ENCODE measurements around the gene BCL2L2. TPM values are rescaled to one million over a fixed set of nuclear protein-coding genes. Genes with fewer than 3 reads are reported as not detected.

The BCL2L2 gene
- total RNA-seq, 1 experiment from 2014 or later = 17.1 TPM

DNA sequence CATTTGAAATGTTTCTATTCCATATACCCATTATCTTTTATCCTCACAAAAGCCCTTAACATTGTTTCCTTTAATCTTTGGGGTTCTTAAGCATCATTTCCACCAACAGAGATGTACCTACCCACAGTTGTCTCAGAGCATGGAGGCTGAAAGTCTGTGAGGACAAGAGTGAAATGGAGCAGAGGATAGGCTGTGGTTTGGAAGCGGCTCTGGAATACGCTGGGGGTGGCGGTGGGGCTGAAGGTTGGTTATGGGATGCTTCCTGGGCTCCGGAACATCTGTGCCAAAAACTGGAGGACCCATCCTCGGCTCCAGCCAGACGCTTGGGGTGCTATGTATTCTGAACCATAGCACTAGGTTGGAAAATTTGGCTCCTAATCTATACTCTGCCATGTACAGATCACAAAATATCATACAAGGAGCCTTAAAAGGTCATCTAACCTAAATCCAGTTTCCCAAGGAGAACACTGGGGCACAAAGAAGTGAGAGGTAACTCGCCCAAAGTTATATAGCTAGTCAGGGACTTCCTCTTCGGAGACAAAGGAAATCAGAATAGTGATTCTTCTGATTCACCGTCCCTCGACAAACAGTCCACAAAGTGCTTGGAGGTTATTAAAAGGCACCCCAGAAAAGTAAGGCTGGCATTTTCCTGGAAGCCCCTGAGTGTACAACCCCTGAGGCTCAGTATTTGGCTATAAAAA is 6.5 kb upstream of the BCL2L2 start:
- DNase-seq (ENCODE audit: low read depth) = no peak

DNA sequence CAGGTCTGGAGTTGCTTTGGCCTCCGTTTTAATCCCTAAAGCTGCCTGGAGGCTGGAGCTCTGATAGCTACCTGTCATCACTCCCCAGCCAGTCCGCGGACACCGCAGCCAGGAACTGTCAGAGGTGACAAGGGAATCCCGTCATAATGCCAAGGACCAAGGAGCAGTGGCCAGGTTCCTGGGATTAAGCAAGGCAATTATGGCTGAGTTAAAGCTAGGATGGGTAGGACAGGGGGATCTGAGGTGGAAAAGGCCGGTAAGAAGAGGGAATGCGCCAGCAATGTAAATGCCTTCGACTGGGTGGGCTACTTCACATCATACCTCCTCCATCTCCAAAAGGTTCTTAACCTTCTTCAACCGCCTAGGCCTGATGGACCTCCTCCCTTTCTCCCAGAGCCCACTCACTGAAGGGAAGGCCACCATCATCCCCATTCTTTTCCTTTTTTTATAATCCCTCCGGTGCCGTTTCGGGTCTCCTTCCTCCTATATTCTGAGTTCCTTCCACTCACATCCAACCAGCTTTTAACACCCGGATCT is 5.9 kb upstream of the BCL2L2 start:
- peak; percentile 54 for DNase-seq (ENCODE audit: low read depth)

DNA sequence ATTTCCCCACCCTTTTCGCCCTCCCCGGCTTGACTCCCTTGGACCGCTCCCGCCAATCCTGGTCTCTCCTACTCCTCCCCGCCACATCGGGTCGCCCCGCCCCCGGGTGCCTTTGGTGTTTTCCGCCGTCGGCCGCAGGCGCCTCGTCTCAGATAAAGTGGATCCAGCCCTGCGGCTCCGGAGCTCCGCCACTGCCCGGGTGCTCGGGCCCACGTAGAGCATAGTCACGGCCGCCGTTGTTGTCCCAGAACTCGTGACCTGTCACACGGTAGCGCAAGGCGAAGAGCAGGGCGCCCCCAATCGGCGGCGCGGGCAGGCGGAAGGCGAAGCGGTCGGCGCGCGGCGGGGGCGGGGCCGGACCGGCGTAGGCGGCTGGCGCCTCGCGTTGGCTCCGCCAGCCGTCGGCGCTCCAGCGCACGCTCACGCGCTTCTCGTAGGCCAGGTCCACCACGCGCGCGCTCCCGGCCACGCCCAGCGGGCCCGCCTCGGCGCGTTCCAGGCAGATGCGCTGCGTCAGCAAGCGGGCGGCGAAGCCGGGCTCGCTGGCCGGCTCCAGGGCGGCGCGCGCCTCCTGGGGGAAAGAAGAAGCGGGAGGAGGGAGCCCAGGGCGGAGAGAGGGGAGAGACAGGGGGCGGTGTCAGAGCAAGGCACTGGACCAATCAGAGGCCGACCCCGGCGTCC is 5.2 kb upstream of the BCL2L2 start:
- peak; percentile 97 for DNase-seq (ENCODE audit: low read depth)

DNA sequence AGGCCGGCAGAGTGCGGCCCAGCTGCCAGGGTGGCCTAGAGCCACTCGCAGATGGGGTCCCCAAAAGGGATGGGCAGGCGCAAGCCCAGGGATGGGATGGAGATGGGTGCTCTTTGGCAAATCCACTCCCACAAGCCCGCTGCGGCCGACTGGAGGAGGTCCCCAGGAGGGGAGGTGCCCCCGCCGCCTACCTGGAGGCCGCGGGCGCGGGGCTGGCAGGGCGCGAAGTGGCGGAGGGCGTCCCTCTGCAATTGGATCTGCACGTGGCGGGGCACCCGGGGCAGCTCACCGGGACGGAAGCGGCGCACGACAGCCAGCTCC is 4.7 kb upstream of the BCL2L2 start:
- DNase-seq (ENCODE audit: low read depth) = no peak

DNA sequence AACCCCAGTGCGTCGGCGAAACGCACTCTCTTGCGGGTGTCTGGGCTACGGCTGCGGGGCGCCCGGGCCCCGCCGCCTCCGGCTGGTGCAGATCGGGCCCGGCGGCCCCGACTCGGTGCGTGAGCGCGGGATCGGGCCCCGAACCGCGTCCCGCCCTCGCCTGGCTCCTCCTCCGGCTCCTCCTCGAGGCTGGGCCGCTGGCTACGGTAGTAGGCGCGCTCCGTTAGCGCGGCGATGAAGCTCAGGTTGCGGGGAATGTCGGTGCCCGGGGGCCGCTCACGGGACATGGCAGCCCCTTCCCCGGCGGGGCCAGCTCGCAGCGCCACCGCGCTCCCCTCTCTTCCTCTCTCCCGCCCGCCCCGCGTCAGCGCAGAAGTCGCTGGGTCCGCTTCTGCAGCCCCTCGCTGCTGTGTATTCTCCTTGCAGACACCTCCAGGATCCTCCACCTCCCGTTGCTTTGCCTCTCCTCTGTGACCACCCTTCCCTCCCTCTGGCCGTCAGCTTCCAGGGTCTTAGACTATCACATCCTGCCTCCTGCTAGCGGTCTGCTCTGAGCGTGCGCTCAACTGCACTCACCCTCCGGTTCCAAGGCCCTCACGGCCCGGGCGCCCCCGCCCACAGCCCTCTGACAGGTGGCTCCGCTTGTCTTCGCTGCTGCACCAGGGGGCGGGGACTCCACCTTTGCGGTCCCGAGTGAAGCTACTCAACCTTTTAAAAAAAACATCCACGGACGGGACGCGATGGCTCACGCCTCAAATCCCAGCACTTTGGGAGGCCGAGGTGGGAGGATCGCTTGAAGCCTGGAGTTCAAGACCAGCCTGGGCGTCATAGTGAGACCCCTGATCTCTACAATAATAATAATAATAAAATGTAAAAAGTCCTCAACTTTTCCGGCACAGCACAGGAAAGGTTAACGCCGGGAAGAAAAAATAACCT is 4.1 kb upstream of the BCL2L2 start, which contains the start of gene PPP1R3E:
PPP1R3E (minus strand) TSS at position 570 of the 936 bp plus-strand sequence; CDS start at position 287, 283 bp downstream.
- DNase-seq (ENCODE audit: low read depth) = peak; percentile 55

DNA sequence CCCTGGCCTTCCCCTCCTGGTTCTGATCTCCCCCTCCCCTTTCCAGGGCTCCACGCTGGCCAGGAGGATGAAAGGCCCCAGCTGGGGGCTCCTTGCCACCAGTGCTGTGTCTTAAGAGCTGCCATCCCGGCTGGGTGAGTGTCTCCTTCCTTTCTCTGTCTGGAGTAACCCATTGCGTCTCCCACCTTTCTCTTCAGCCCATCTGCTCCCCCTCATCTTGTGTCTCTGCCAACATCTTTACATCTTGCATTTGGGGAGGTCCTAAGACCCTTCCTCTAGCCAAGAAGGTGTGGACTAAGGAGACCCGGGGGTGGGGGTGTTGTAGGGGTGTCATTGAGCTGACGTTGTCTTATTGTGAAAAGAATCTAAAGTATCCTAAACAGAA is 505 bp downstream of the BCL2L2 start:
- DNase-seq (ENCODE audit: low read depth) = no peak

DNA sequence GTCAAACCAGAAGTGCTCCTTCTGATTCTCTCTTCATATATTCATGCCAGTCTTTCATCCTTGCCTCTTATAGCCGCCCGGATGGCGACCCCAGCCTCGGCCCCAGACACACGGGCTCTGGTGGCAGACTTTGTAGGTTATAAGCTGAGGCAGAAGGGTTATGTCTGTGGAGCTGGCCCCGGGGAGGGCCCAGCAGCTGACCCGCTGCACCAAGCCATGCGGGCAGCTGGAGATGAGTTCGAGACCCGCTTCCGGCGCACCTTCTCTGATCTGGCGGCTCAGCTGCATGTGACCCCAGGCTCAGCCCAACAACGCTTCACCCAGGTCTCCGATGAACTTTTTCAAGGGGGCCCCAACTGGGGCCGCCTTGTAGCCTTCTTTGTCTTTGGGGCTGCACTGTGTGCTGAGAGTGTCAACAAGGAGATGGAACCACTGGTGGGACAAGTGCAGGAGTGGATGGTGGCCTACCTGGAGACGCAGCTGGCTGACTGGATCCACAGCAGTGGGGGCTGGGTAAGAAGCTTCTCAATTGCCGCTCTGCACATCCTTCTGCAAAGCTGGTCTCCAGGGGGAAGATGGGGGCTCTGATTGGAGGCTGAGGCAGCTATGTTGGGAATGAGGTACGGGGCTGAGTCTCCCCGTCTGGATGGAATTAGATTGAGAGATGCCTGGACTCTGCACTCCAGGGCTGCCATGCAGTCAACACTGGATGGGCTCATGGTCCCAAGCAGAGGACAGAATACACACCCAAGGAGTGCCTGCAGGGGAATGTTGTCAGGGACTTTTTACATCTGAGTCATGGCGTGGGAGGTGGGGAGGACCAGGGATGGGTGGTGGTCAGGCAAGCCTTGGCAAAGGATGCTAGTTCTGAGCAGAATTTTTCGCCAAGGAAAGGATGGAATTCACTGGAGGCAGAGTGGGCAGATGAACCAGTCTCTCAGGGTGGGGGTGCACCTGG is 1.3 kb downstream of the BCL2L2 start:
- peak; percentile 31 for DNase-seq (ENCODE audit: low read depth)

DNA sequence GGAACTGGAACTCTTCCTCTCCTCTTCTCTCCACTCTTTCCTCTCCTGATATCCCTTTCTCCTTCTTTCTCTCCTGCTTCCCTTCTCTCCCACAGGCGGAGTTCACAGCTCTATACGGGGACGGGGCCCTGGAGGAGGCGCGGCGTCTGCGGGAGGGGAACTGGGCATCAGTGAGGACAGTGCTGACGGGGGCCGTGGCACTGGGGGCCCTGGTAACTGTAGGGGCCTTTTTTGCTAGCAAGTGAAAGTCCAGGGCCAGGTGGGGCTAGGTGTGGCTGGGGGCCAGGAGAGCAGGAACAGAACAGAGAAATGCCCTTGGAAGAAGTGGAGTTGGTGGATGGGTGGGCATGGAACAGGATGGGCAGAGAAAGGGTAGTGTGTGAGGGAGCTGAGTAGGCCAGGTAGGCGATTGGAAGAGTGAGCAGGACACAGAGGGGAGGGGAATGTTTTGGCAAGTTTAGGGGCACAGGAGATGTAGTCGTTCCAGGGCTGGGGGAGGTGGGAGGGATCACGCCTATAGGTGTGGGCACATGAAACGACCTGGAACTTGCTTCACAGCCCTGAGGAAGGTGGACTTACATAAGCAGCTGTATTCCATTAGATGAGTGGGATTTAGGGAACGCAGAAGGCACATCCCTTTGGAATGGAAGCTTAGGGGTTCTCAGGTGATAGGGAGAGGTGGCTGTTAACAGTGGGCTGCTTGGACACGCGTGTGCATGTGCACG is 2.2 kb downstream of the BCL2L2 start:
- no peak for DNase-seq (ENCODE audit: low read depth)

DNA sequence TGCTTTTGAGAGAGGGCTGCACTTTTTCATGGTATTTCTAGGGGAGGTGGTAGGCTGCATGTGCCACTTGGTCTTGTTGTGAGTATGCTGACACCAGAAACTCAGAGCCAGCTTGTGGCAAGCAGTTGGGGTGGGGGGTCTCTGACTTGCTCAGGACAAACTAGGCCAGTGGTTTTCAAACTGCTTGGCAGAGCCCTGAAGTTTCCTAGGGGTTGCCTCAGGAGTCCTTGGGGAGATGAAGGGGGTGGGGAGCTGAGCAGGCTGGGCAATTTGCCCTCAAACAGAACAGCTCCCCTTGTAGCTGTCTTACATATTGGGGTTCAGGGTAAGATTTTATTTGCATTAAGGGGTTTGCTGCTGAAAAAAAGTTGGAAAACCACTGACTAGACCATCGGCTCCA is 3.9 kb downstream of the BCL2L2 start:
- no peak for DNase-seq (ENCODE audit: low read depth)

DNA sequence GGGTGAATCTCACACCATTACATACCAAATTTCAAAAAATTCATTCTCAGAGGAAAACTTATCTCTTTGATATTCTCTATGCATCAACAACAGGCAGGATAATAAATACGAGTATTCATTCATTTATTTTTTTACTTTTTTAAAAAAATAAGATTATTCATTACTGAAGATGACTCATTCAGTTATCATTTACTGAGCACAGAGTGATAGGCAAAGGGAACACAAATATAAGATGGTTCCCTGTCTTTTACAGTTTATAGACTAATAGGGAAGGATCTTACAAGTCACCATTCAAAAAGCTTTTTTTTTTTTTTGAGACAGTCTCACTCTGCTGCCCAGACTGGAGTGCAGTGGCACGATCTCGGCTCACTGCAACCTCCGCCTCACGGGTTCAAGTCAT is 9.7 kb downstream of the BCL2L2 start:
- no peak for DNase-seq (ENCODE audit: low read depth)

DNA sequence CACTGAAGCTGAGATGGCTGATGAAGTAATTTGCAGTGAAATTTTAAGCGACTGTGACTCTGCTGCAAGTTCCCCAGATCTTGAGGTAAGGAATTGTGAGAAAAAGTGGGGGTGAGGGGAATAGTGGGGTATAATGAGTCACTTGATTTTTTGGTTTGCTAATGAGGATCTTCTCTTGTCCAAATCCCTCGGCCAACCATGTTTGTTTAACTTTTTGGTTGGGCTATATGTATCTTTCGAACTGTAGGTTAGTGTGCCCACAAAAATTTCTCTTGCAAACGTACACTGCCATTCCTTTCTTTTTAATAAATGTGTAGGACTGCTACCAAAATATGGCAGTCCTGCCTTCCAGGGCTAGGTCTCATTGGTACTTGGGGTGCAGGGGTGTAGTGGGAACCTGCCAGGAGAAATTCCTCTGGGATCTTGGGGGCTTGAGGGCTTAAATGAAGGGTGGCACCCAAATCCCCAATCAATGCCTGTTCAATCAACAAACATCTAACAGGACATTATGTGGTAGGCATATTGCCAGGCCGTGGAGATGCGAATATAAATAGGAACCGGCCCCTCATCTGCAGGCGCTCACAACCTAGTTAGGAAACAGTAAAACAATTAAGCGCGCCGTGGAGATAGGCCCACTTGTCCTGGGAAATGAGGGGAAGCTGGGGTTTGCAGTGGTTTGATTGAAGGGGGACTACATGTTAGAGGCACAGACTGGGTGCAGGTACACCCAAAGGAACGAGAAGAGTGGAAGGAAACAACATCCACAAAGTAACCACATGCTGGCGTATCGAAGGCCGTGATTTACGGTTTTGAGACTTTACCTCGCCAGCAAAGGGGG is 13.3 kb downstream of the BCL2L2 start:
- no peak for DNase-seq (ENCODE audit: low read depth)

DNA sequence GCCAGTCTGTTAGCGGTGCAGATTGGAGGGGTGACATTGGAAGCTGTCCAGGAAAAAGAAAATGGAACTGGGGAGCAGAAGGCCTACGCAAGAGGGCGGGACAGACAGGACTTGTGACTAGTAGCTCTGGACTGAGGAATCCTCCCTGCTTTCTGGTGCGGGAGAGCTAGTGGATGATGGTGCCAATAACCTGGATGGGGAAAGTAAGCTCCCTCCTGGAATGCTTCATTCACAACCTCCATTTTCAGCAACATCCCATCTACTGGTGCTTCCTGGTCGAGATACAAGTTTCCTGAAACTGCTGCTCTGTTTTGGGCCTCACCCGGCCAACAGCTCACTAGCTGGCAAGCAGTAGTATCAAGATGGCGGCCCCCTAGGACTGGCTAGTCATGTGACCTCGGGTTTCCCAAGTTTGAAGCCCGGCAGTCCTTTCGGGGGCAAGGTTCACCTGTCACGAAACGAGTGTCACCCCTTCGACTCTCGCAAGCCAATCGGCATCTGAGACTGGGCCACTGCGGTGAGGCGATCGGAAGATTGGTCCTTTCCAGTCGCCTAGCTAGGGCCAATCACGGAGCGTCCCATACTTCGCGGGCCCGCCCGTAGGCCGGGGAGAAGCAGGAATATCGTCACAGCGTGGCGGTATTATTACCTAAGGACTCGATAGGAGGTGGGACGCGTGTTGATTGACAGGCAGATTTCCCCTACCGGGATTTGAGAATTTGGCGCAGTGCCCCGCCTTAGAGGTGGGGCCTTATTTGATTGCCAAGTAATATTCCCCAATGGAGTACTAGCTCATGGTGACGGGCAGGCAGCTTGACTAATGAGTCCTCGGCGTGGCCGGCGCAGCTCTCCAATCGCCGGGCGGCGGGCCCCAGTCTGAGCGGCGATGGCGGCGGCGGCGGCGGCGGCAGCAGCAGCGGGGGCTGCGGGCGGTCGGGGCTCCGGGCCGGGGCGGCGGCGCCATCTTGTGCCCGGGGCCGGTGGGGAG is 14.2 kb downstream of the BCL2L2 start, which contains the start of gene PABPN1:
PABPN1 (plus strand) TSS at position 874 of the 988 bp plus-strand sequence; CDS start at position 887, 13 bp downstream.
- peak; percentile 100 for DNase-seq (ENCODE audit: low read depth)

DNA sequence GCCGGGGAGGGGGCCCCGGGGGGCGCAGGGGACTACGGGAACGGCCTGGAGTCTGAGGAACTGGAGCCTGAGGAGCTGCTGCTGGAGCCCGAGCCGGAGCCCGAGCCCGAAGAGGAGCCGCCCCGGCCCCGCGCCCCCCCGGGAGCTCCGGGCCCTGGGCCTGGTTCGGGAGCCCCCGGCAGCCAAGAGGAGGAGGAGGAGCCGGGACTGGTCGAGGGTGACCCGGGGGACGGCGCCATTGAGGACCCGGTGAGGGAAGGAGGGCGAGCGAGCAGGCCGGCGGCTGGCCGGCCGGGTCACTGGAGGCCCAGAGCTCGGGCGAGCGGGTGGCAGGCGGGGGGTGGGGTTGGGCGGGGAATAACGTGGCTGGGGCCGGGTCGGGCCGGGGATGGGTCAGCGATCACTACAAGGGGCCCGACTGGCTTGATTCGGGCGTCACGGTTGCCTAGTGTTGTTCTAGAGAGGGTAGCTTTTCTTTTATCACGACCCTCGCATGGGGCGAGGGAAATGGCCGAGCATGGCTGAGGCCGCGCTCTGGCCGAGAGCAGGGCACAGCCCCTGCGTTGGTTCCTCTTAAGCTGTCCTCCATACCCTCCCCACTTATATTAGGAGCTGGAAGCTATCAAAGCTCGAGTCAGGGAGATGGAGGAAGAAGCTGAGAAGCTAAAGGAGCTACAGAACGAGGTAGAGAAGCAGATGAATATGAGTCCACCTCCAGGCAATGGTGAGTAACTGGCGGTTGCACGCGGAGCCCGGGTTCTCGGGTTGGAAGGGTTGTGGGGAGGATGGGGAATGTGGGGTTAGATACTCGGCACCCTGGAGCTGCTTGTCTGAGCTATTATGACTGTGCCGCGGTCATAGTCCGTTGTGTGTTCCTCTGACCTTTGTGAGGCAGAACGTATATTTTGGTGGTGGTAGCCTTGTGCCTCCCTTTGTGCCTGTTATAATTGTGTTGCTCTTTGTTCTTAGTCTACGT is 15.2 kb downstream of the BCL2L2 start:
- peak; percentile 70 for DNase-seq (ENCODE audit: low read depth)

DNA sequence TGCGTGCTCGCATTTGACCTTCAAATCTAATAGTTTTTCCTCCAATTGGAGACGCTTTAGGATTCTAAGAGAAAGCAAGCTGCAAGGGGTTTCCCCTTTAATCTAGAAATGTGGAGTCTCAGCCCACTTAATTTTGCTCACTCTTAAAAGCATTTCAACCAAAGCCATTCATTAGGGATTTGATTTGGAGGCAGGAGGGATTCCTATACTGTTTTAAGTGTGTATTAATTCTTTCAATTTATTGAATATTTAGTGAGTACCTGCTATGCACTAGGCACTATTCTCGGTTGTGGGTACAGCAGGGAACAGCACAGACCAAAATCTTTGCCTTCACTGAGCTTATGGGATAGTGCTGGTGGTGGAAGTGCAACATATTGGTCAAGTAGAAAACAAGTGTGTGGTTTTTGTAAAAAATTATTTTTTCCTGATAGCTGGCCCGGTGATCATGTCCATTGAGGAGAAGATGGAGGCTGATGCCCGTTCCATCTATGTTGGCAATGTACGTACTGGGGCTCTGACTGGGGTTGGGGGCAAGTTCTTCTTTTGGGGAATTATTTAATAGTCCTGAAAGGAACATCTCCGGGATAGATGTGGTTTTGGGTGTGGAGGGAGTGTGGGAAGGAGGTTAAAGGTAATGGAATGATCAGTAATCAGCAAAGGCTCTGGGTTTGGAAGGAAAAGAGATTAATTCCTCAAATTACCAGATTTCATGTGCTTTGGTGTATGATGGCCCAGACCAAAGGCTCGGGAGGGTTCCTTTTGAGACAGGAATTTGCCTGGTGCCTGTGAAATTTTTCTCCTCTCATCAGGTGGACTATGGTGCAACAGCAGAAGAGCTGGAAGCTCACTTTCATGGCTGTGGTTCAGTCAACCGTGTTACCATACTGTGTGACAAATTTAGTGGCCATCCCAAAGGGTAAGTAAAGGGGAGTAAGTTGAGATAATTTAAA is 16.2 kb downstream of the BCL2L2 start:
- no peak for DNase-seq (ENCODE audit: low read depth)

DNA sequence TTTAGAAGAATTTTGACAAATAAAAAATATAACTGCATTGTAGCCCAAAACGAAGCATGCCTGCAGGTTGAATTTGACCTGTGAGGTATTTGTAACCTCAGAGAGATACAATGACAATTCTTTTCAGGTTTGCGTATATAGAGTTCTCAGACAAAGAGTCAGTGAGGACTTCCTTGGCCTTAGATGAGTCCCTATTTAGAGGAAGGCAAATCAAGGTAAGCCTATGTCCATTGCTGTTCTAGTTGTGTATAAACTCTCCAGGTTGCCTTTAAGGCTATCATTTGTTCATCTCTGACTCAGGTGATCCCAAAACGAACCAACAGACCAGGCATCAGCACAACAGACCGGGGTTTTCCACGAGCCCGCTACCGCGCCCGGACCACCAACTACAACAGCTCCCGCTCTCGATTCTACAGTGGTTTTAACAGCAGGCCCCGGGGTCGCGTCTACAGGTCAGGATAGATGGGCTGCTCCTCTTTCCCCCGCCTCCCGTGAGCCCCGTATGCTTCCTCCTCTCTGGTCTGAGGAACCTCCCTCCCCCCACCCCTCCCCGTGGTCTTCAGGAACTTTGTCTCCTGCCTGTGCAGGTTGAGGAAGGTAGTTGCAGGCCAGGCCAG is 17.3 kb downstream of the BCL2L2 start:
- no peak for DNase-seq (ENCODE audit: low read depth)
